GM19193 (cell line): ENCODE data around the gene ZSWIM6.

Experiments
- POLR2A ChIP-seq: IDR thresholded peaks from 4 replicates; pipeline ENCODE4 v1.6.1; 2011; ENCODE audit not compliant: insufficient read depth, insufficient read length; ENCODE audit errors: extremely low read depth

Gene ZSWIM6

DNA sequence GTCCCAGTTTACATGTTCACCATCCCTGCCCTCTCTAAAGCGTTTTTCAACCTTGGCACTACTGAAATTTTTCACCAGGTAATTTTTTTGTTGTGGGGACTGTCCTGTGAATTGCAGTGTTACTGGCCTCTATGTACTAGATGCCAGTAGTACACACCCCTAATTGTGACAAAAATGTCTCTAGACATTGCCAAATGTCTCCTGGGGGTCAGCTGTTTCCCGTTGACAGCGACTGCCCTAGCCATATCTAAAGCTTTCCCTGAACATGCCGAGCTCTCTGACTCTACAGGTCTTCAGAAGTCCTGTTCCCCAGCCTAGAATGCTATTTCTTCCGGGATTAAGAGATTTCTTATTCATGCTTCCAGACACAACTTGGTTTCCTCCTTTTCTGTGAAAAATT lies 235.3 kb downstream of the ZSWIM6 start:
- no peak for TF ChIP-seq POLR2A

- TF ChIP-seq POLR2A: no peak
These were observed 237.3 kb downstream of the ZSWIM6 start for GRCh38 chr5:61569353-61569752.

DNA sequence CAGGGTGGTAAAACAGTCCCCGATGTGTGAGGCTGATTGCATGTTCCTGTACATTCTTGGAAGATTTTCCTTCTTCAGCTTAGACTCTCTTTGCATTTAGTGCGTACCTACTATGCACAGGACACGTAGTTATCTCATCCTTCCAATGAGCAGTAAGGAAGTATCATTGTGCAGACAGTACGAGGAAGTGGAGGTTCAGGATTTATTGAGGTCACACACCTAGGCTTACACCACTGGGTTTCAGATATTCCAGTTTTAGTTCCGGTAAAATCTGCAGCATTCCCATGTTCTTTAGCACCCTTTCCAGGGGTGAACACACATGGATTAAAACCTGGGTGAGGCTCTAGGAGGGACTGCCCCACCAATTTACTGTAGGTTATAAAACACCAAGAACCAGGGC lies 238.7 kb downstream of the ZSWIM6 start:
- no peak for TF ChIP-seq POLR2A

GRCh38 chr5:61572959-61573358 lies 240.9 kb downstream of the ZSWIM6 start:
- no peak for TF ChIP-seq POLR2A

DNA sequence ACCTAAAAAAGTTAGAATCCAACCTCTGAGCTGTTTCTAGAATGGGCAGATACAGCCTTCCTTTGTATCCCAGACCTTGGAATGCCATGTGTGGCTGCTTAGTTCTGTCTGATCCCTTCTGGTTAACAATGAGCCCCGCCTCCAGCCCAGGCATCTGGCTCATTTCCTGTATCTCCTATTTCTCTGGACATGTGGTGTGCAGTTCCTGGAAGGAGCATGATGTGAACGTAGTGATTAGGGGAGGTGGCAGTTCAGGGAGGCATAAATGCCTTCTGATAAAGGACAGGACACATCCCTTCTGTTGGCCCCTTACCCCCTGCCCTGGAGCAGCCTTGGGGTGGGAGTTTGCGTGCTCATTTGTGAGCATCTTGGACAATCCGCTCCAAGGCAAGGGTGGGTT lies 243.0 kb downstream of the ZSWIM6 start:
- no peak for TF ChIP-seq POLR2A

GRCh38 chr5:61575581-61575980 lies 243.5 kb downstream of the ZSWIM6 start:
- no peak for TF ChIP-seq POLR2A

- no peak for TF ChIP-seq POLR2A
These were observed 244.5 kb downstream of the ZSWIM6 start for GRCh38 chr5:61576556-61576955.

- no peak for TF ChIP-seq POLR2A
These were observed 246.9 kb downstream of the ZSWIM6 start for GRCh38 chr5:61578858-61579503.

DNA sequence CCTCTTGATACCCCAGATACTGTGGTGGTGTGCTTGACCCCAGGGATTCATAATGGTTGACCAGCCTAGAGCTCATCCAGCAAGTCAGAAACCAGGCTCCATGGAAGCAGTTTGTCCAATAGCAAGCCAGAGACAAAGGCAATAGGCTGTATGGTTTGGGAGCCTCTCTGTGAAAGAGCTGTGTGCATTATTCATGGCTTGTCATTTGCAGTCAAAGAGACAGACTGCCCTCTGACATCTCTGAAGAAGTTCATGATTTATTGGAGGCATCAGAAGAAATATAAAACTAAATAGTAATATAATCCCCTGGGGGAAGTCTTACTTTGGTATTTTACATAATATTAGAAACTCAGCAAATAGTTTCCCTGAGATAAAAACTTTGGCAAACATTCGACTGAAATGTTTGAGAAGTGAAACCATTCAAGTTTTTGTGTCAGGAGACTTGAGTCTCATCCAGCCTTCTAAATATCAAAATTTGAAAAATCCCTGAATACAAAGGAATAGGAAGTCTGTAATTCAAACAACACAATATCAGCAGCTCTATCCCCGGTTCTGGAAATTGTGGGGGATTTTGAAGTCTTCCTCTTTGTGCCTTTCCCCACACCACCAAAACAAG lies 250.3 kb downstream of the ZSWIM6 start:
- no peak for TF ChIP-seq POLR2A

GRCh38 chr5:61582887-61583286 lies 250.8 kb downstream of the ZSWIM6 start:
- TF ChIP-seq POLR2A: no peak

- no peak for TF ChIP-seq POLR2A
These were observed 254.3 kb downstream of the ZSWIM6 start for GRCh38 chr5:61586096-61587084.

DNA sequence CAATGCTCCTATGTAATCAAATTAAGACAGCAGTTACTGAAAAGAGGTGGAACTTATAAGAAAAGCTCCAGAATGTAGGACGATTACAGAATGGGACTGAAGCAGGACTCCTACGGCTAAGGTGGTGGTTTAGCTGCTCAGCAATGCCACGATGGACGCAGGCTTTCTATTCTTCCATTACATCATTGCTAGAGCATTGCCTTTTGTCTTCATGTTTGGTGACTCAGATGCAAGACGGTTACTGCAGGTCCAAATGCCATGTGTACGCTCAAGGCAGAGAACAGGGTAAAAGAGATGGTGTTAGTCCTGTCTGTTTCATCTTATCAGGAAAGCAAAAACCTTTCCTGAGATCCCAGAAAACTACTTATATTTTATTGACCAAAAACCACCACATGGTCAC lies 255.1 kb downstream of the ZSWIM6 start:
- no peak for TF ChIP-seq POLR2A

DNA sequence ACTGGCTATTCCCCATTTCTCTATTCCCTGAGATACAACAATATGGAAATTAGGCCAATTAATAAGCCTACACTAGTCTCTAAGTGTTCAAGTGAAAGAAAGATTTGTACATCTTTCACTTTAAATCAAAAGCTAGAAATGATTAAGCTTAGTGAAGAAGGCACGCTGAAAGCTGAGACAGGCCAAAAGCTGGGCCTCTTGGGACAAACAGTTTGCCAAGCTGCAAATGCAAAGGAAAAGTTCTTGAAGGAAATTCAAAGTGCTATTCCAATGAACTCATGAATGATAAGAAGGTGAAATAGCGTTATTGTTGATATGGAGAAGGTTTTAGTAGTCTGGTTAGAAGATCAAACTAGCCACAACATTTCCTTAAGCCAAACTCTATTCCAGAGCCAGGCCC lies 256.2 kb downstream of the ZSWIM6 start:
- TF ChIP-seq POLR2A: no peak

GRCh38 chr5:61589946-61590345 lies 257.9 kb downstream of the ZSWIM6 start:
- no peak for TF ChIP-seq POLR2A

DNA sequence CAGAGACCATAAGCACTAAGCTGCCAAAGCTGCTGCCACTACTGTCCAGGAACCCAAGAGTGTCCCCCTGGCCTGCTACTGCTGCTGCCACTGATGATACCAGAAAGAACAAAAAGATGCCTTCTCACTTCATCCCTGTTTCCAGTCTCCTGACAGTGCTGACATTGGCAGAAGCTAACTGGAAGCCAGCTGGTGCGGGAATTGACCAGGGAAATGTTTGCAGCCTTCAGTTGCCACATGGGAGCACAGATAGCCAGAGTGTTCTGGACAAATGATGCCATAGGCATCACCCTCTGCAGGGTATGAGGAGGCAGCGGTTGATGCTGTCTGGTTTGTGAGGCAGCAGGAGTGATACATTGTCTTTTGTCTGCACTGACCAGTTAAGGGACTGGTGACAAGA lies 258.4 kb downstream of the ZSWIM6 start:
- TF ChIP-seq POLR2A: no peak

DNA sequence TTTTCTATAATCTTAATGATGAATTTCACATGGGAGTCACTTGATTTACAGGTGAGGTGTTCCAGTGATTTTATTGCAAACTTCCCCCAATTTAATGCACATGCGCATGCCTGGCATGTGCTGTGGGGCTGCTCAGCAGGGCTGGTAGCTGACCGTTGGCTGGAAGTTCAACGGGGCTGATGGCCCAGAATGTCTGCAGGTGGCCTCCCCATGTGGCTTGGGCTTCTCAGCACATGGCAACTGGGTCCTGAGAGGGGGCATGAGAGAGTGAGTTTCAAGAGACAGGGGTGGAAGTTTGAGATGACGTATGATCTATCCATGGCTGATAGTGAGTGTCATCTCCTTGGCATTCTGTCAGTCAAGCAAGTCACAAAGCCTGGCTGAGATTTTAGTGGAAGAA lies 259.8 kb downstream of the ZSWIM6 start:
- no peak for TF ChIP-seq POLR2A

DNA sequence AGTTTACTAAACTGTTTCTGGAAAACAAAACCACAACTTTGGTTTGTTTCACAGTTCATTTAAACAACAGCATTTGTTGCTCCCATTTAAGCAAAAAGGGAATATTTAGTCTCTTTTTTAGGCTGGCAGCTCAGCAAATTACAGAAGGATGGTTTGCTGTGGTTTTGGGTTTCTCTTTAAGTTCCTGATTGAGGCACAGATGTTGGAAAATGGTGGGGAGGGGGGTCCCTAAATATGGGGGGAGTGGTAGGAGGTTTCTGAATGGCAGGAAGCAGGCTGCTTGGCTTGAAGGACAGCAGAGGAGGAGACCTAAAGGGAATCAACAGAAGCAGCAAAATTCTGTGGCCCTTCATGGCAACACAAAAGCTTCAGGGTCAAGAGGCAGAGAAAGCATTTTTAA lies 263.4 kb downstream of the ZSWIM6 start:
- TF ChIP-seq POLR2A: no peak
